Mesothelial cell of epicardium (in vitro differentiated cells): ENCODE results near the gene TMEM150C. TPM values are rescaled to one million over a fixed set of nuclear protein-coding genes. Genes with fewer than 3 reads are reported as not detected.

Experiments
- DNase-seq, 2 experiments: peaks; one replicate each; pipeline ENCODE4 v3.0.0; 2021; ENCODE audit warnings: low spot score in 2 of 2; ENCODE audit not compliant: unreplicated experiment in 2 of 2
- H3K27ac Mint-ChIP-seq: 2 replicates; pipeline ENCODE4 v1.8.0; 2021; ENCODE audit warnings: mixed read lengths
- H3K27me3 Mint-ChIP-seq: 2 replicates; pipeline ENCODE4 v1.8.0; 2021; ENCODE audit warnings: low read depth, mixed read lengths
- H3K36me3 Mint-ChIP-seq: 2 replicates; pipeline ENCODE4 v1.8.0; 2021; ENCODE audit warnings: mixed read lengths
- H3K4me1 Mint-ChIP-seq: 2 replicates; pipeline ENCODE4 v1.8.0; 2021; ENCODE audit warnings: mixed read lengths
- H3K4me3 Mint-ChIP-seq: 2 replicates; pipeline ENCODE4 v1.8.0; 2021; ENCODE audit warnings: mild to moderate bottlenecking, moderate library complexity, mixed read lengths
- H3K9me3 Mint-ChIP-seq: 2 replicates; pipeline ENCODE4 v1.8.0; 2021; ENCODE audit warnings: mixed read lengths
- total RNA-seq: library from RNA; stranded (reverse); gene quantifications from 3 replicates; pipeline ENCODE4 v1.2.1, GENCODE V29; 2021
- TF ChIP-seq, protein P1 (sequence below): fragments of 200-600 bp; sonication (generic); IDR thresholded peaks from one replicate; pipeline ENCODE4 v1.5.0; 2021; ENCODE audit warnings: antibody characterized with exemption; ENCODE audit not compliant: unreplicated experiment

The TMEM150C gene
- total RNA-seq, 1 donor from 2014 or later = 4.3 TPM

DNA sequence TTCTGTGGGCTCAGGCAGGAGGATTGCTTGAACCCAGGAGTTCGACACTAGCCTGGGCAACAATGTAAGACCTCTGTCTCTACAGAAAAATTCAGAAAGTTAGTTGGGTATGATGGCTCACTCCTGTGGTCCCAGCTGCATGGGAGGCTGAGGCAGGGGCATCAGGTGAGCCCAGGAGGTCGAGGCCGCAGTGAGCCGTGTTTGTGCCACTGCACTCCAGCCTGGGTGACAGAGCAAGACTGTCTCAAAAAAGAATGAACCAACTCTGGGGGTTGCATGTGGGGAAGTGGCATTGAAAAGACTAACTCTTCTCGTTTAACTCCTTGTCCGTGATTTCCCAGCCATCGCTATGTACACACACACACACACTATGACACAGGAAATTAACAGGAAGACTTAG is 104.5 kb downstream of the TMEM150C start:
- Mint-ChIP-seq H3K4me3 (no peak overlapping the region), H3K27me3 (no peaks in the 10 kb centered on the region), H3K36me3 (peaks cover 22% of the 10 kb centered on the region), H3K27ac (no peak overlapping the region), H3K9me3 (no peaks in the 10 kb centered on the region), H3K4me1 (no peaks in the 10 kb centered on the region)
- DNase-seq = no peak
- TF ChIP-seq, protein P1, sequence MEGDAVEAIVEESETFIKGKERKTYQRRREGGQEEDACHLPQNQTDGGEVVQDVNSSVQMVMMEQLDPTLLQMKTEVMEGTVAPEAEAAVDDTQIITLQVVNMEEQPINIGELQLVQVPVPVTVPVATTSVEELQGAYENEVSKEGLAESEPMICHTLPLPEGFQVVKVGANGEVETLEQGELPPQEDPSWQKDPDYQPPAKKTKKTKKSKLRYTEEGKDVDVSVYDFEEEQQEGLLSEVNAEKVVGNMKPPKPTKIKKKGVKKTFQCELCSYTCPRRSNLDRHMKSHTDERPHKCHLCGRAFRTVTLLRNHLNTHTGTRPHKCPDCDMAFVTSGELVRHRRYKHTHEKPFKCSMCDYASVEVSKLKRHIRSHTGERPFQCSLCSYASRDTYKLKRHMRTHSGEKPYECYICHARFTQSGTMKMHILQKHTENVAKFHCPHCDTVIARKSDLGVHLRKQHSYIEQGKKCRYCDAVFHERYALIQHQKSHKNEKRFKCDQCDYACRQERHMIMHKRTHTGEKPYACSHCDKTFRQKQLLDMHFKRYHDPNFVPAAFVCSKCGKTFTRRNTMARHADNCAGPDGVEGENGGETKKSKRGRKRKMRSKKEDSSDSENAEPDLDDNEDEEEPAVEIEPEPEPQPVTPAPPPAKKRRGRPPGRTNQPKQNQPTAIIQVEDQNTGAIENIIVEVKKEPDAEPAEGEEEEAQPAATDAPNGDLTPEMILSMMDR = no peak

- H3K9me3 Mint-ChIP-seq = no peaks in the 10 kb centered on the region
- no peak for DNase-seq
- no peaks in the 10 kb centered on the region for H3K27me3 Mint-ChIP-seq
- H3K4me1 Mint-ChIP-seq = peaks cover 12% of the 10 kb centered on the region
- H3K4me3 Mint-ChIP-seq = no peak overlapping the region
- TF ChIP-seq, protein P1 = no peak
- no peak overlapping the region for H3K27ac Mint-ChIP-seq
- peaks cover 53% of the 10 kb centered on the region for H3K36me3 Mint-ChIP-seq
Measured at GRCh38 chr4:82452026-82452425, 109.8 kb downstream of the TMEM150C start.

GRCh38 chr4:82450966-82451755 is 110.6 kb downstream of the TMEM150C start:
- no peak for DNase-seq
- Mint-ChIP-seq H3K27me3 (no peaks in the 10 kb centered on the region), H3K27ac (peak overlapping the region; percentile 39), H3K9me3 (no peaks in the 10 kb centered on the region), H3K36me3 (peaks cover 47% of the 10 kb centered on the region), H3K4me3 (no peak overlapping the region), H3K4me1 (peaks cover 12% of the 10 kb centered on the region)
- TF ChIP-seq, protein P1 = no peak

GRCh38 chr4:82447886-82448285 is 113.9 kb downstream of the TMEM150C start:
- peak overlapping the region; percentile 85 for H3K27ac Mint-ChIP-seq
- no peak for DNase-seq
- H3K27me3 Mint-ChIP-seq = no peaks in the 10 kb centered on the region
- no peaks in the 10 kb centered on the region for H3K9me3 Mint-ChIP-seq
- H3K4me1 Mint-ChIP-seq = peaks cover 12% of the 10 kb centered on the region
- TF ChIP-seq, protein P1 = no peak
- H3K4me3 Mint-ChIP-seq = no peak overlapping the region
- peaks cover 31% of the 10 kb centered on the region for H3K36me3 Mint-ChIP-seq

DNA sequence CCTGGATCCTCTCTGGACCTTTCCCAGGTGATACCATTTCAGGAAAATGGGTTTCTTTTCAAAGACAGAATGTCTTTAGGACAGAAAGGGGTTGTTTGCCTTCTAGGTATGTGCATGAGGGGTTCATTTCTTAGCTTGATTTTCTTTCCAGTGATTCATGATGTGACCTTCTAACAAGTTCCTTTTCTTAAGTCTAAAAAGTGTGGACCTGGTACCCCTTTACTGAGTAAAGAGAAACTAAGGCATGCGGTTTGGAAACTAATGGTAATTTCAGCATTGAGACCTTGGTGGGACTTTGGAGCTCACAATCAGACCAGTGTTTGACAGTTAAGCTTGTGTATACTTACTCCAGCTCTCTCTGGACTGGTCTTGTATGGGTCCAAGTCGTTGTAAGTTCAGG is 122.7 kb downstream of the TMEM150C start:
- H3K27ac Mint-ChIP-seq = no peak overlapping the region
- H3K4me3 Mint-ChIP-seq = no peak overlapping the region
- TF ChIP-seq, protein P1 = no peak
- DNase-seq = no peak
- H3K27me3 Mint-ChIP-seq = no peaks in the 10 kb centered on the region
- H3K4me1 Mint-ChIP-seq = peaks cover 11% of the 10 kb centered on the region
- peaks cover 7% of the 10 kb centered on the region for H3K36me3 Mint-ChIP-seq
- no peaks in the 10 kb centered on the region for H3K9me3 Mint-ChIP-seq
